Measurements from ENCODE around the gene SDCCAG8.

GRCh38 chr1:243216741-243217140, 39.1 kb upstream of the SDCCAG8 start:
- no peak for TF ChIP-seq EP300 (IDR thresholded peaks at IDR 0.05)
- TF ChIP-seq CTCF (IDR thresholded peaks at IDR 0.05), result no peak
- TF ChIP-seq POLR2A (IDR thresholded peaks at IDR 0.05; ENCODE audit: low read depth), result no peak
- no peak for TF ChIP-seq POLR2AphosphoS5 (IDR thresholded peaks at IDR 0.05)

Data from esophagus muscularis mucosa (tissue), 4 donors.